HCT116 (cell line): ENCODE data around the gene ZNF431. TPM values are rescaled to one million over a fixed set of nuclear protein-coding genes. Genes with fewer than 3 reads are reported as not detected.

Experiments
- ATAC-seq: fragments of 200-7000 bp; cut with Tn5 transposase; 2 replicates; pipeline ENCODE4 v1.9.1; 2020; ENCODE audit warnings: mild to moderate bottlenecking, moderate library complexity
- BruUV-seq: library from RNA; stranded (reverse); fragments of 400-500 nt; replicated peaks from 2 replicates; lab custom pipeline; 2021; lab: Mats Ljungman, UMichigan
- CTCF ChIA-PET: fragments of 300-600 bp; sonication (Branson Sonifier 250); formaldehyde crosslinking; loops from one replicate; lab custom pipeline; 2021; ENCODE audit warnings: antibody characterized with exemption; lab: Charles Lee
- POLR2A ChIA-PET: fragments of 300-600, 350-600 bp; sonication (Branson Sonifier 250); formaldehyde crosslinking; loops from one replicate; lab custom pipeline; 2021; ENCODE audit warnings: antibody characterized with exemption; lab: Charles Lee
- RAD21 ChIA-PET, 2 experiments: fragments of 300-600 bp; sonication (Branson Sonifier 250); formaldehyde crosslinking; loops; one replicate each; lab custom pipeline; 2023; ENCODE audit warnings: low total read pairs in 2 of 2; ENCODE audit not compliant: uncharacterized antibody in 2 of 2, unreplicated experiment in 2 of 2, low non-redundant PET in 1 of 2; lab: Charles Lee
- DNase-seq: peaks from one replicate; pipeline ENCODE4 v3.0.0-alpha.2; 2010; ENCODE audit warnings: low read depth, low spot score
- H2AFZ ChIP-seq: fragments of 200-600 bp; shearing (Covaris generic), sonication (generic); 2 replicates; pipeline ENCODE4 v1.6.1; 2017; ENCODE audit warnings: low read depth, mixed run types, mixed read lengths, antibody characterized with exemption, low read length; ENCODE audit not compliant: poor library complexity, severe bottlenecking
- H3K27ac ChIP-seq: 2 replicates; pipeline ENCODE4 v1.5.1; 2012; ENCODE audit warnings: low read depth, low read length
- H3K27me3 ChIP-seq: fragments of 200-600 bp; sonication (generic); 2 replicates; pipeline ENCODE4 v1.6.1; 2016; ENCODE audit warnings: mixed run types, low read length, mixed read lengths; ENCODE audit not compliant: insufficient read depth
- H3K36me3 ChIP-seq, 2 experiments: fragments of 200-500 bp in 1 of 2; fragments of 200-600 bp in 1 of 2; sonication (Bioruptor generic) in 1 of 2; sonication (generic) in 1 of 2; 2 replicates each; pipeline versions ENCODE4 v1.5.1 to v1.6.1; 2014 to 2016; ENCODE audit warnings: low read length in 2 of 2, inconsistent platforms in 1 of 2, mixed read lengths in 1 of 2, mixed run types in 1 of 2; ENCODE audit not compliant: insufficient read depth in 2 of 2, control insufficient read depth in 1 of 2
- H3K4me1 ChIP-seq, 2 experiments: fragments of 200-600 bp in 1 of 2; sonication (generic) in 1 of 2; 2 replicates each; pipeline versions ENCODE4 v1.5.1 to v1.6.1; 2012 to 2017; ENCODE audit warnings: low read length in 2 of 2, inconsistent platforms in 1 of 2, mild to moderate bottlenecking in 1 of 2, mixed read lengths in 1 of 2, mixed run types in 1 of 2, moderate library complexity in 1 of 2; ENCODE audit not compliant: insufficient read depth in 2 of 2, control insufficient read depth in 1 of 2
- H3K4me2 ChIP-seq: fragments of 200-600 bp; sonication (generic); 2 replicates; pipeline ENCODE4 v1.6.1; 2017; ENCODE audit warnings: mixed run types, low read length, mixed read lengths
- H3K4me3 ChIP-seq, 2 experiments: fragments of 200-600 bp in 1 of 2; sonication (generic) in 1 of 2; replicated peaks in 1 of 2; 2 replicates each; pipeline ENCODE4 v1.5.1; 2011 to 2016; ENCODE audit warnings: low read length in 2 of 2, control low read depth in 1 of 2, low read depth in 1 of 2, mild to moderate bottlenecking in 1 of 2, mixed read lengths in 1 of 2, mixed run types in 1 of 2
- H3K79me2 ChIP-seq: fragments of 200-600 bp; sonication (generic); 2 replicates; pipeline ENCODE4 v1.6.1; 2017; ENCODE audit warnings: mild to moderate bottlenecking, mixed run types, low read length, moderate library complexity, mixed read lengths; ENCODE audit not compliant: insufficient read depth
- H3K9ac ChIP-seq: fragments of 200-600 bp; sonication (generic); 2 replicates; pipeline ENCODE4 v1.6.1; 2016; ENCODE audit warnings: low read length, mixed read lengths
- H3K9me2 ChIP-seq: fragments of 200-600 bp; sonication (generic), shearing (Covaris generic); 2 replicates; pipeline ENCODE4 v1.6.1; 2017; ENCODE audit warnings: mixed run types, mild to moderate bottlenecking, moderate library complexity; ENCODE audit not compliant: insufficient read depth
- H3K9me3 ChIP-seq, 2 experiments: fragments of 200-500 bp in 1 of 2; fragments of 200-600 bp in 1 of 2; sonication (Bioruptor generic) in 1 of 2; sonication (generic) in 1 of 2; 2 replicates each; pipeline ENCODE4 v1.6.1; 2014 to 2017; ENCODE audit warnings: low read length in 2 of 2, mixed read lengths in 2 of 2, inconsistent platforms in 1 of 2, low read depth in 1 of 2, mild to moderate bottlenecking in 1 of 2, mixed run types in 1 of 2, moderate library complexity in 1 of 2; ENCODE audit not compliant: control insufficient read depth in 1 of 2, insufficient read depth in 1 of 2
- H4K20me1 ChIP-seq: fragments of 200-600 bp; sonication (generic), shearing (Covaris generic); 2 replicates; pipeline ENCODE4 v1.6.1; 2017; ENCODE audit warnings: mixed run types, mild to moderate bottlenecking, moderate library complexity; ENCODE audit not compliant: insufficient read depth
- CEBPB ChIP-seq: IDR thresholded peaks from 2 replicates; pipeline ENCODE4 v1.6.1; 2012; ENCODE audit warnings: low read depth
- CTCF ChIP-seq, 3 experiments: fragments of 200-600 bp in 1 of 3; sonication (generic) in 1 of 3; IDR thresholded peaks in 2 of 3; conservative IDR thresholded peaks in 1 of 3; 2 replicates each; pipeline ENCODE4 v1.5.1; 2012 to 2017; ENCODE audit warnings: low read depth in 2 of 3, low read length in 2 of 3, antibody characterized with exemption in 1 of 3, borderline replicate concordance in 1 of 3, control low read depth in 1 of 3, mild to moderate bottlenecking in 1 of 3, mixed read lengths in 1 of 3, mixed run types in 1 of 3, moderate library complexity in 1 of 3; ENCODE audit not compliant: insufficient read depth in 1 of 3
- EGR1 ChIP-seq: IDR thresholded peaks from 2 replicates; pipeline ENCODE4 v1.6.1; 2012; ENCODE audit warnings: low read depth
- ELF1 ChIP-seq: IDR thresholded peaks from 2 replicates; pipeline ENCODE4 v1.6.1; 2012; ENCODE audit warnings: low read depth, borderline replicate concordance
- EZH2 ChIP-seq: fragments of 200-600 bp; sonication (generic); IDR thresholded peaks from 2 replicates; pipeline ENCODE4 v1.6.1; 2017; ENCODE audit warnings: antibody characterized with exemption, mixed run types
- JUND ChIP-seq: IDR thresholded peaks from 2 replicates; pipeline ENCODE4 v1.6.1; 2012
- MAX ChIP-seq: IDR thresholded peaks from 2 replicates; pipeline ENCODE4 v1.6.1; 2012
- POLR2A ChIP-seq: IDR thresholded peaks from 2 replicates; pipeline ENCODE4 v1.7.0; 2011; ENCODE audit warnings: borderline replicate concordance; ENCODE audit not compliant: insufficient read depth, insufficient read length; ENCODE audit errors: extremely low read depth
- POLR2AphosphoS5 ChIP-seq: IDR thresholded peaks from 2 replicates; pipeline ENCODE4 v1.6.1; 2011; ENCODE audit warnings: mild to moderate bottlenecking, low read depth, low read length, moderate library complexity
- REST ChIP-seq: IDR thresholded peaks from 2 replicates; pipeline ENCODE4 v1.6.1; 2012; ENCODE audit warnings: low read depth
- SIN3A ChIP-seq: IDR thresholded peaks from 2 replicates; pipeline ENCODE4 v1.6.1; 2012; ENCODE audit warnings: low read depth
- SP1 ChIP-seq: IDR thresholded peaks from 2 replicates; pipeline ENCODE4 v1.6.1; 2012; ENCODE audit warnings: low read depth
- SRF ChIP-seq: IDR thresholded peaks from 2 replicates; pipeline ENCODE4 v1.6.1; 2012; ENCODE audit warnings: low read depth
- ZBTB33 ChIP-seq: IDR thresholded peaks from 2 replicates; pipeline ENCODE4 v1.6.1; 2011; ENCODE audit warnings: mild to moderate bottlenecking, low read length, moderate library complexity; ENCODE audit not compliant: insufficient replicate concordance; ENCODE audit errors: extremely low read depth
- intact Hi-C: fragments of 100-400 bp; cut with micrococcal nuclease; formaldehyde crosslinking; loops from 2 replicates; pipeline ENCODE4 v1.10.0; 2022
- total RNA-seq: library from RNA; stranded (reverse); gene quantifications from one replicate; pipeline ENCODE4 v1.2.1, GENCODE V29; 2021; ENCODE audit not compliant: unreplicated experiment

Gene ZNF431
- total RNA-seq, 1 experiment from 2014 or later = 9.2 TPM

- TF ChIP-seq ZBTB33 (no peak), SIN3A (no peak), CTCF (IDR thresholded peaks at IDR 0.05 in 2 of 3, conservative IDR thresholded peaks at IDR 0.05 in 1 of 3; ENCODE audit: borderline replicate concordance in 1 of 3, insufficient read depth in 1 of 3, low read depth in 2 of 3, low read length in 2 of 3) (no peak), SP1 (no peak), EGR1 (no peak), CEBPB (no peak)
Observed at GRCh38 chr19:21134934-21135366, 6.9 kb upstream of the ZNF431 start (continued).

- Histone ChIP-seq H4K20me1 (no peaks in the 10 kb centered on the region), H3K9me2 (no peaks in the 10 kb centered on the region), H2AFZ (no peak overlapping the region), H3K9me3 (no peaks in the 10 kb centered on the region), H3K36me3 (no peaks in the 10 kb centered on the region), H3K27ac (no peak overlapping the region), H3K27me3 (no peaks in the 10 kb centered on the region), H3K4me1 (no peaks in the 10 kb centered on the region), H3K79me2 (no peaks in the 10 kb centered on the region), H3K4me2 (no peak overlapping the region), H3K4me3 (no peak overlapping the region), H3K9ac (no peak overlapping the region)
- intact Hi-C loops = no loop called here
- POLR2A ChIA-PET = no interaction called here
- BruUV-seq = no TSS peak
- no peak for TF ChIP-seq EZH2
- TF ChIP-seq REST = no peak
- TF ChIP-seq POLR2AphosphoS5 = no peak
- no peak for TF ChIP-seq MAX
- no peak for TF ChIP-seq JUND
- TF ChIP-seq SIN3A = no peak
- no peak for TF ChIP-seq ELF1
- no peak for TF ChIP-seq POLR2A
- TF ChIP-seq SRF = no peak
- no peak for TF ChIP-seq ZBTB33
- no peak for TF ChIP-seq SP1
- DNase-seq (no peak), ATAC-seq (no peak)
- RAD21 ChIA-PET = no interaction called here
- CTCF ChIA-PET = no interaction called here
Observed at GRCh38 chr19:21135433-21135832, 6.4 kb upstream of the ZNF431 start.
